ENCODE results near the gene PSMD6.

- TF ChIP-seq TAF1 (IDR thresholded peaks at IDR 0.05; ENCODE audit: low read depth) = no peak
- TF ChIP-seq USF1 (IDR thresholded peaks at IDR 0.05) = no peak
- no peak for TF ChIP-seq EGR1 (IDR thresholded peaks at IDR 0.05)
- TF ChIP-seq ZBTB7A (IDR thresholded peaks at IDR 0.05; ENCODE audit: low read depth) = no peak
- TF ChIP-seq EP300 (IDR thresholded peaks at IDR 0.05; ENCODE audit: borderline replicate concordance) = 0 out of 2 replicates have a peak, but pooled peaks have one; percentile 22
- peak; percentile 90 for TF ChIP-seq MAX (IDR thresholded peaks at IDR 0.05)
- TF ChIP-seq YY1 (IDR thresholded peaks at IDR 0.05; ENCODE audit: low read depth) = 0 out of 2 replicates have a peak, but pooled peaks have one; percentile 41
- peak; percentile 99 for TF ChIP-seq RAD21 (IDR thresholded peaks at IDR 0.05; ENCODE audit: low read depth)
- TF ChIP-seq CEBPB (IDR thresholded peaks at IDR 0.05) = no peak
- no peak for TF ChIP-seq CREB1 (IDR thresholded peaks at IDR 0.05; ENCODE audit: low read depth)
- TF ChIP-seq TCF12 (IDR thresholded peaks at IDR 0.05; ENCODE audit: low read depth) = no peak; the same call in 1 of the 2 replicates
- no peak for TF ChIP-seq REST (IDR thresholded peaks at IDR 0.05; ENCODE audit: low read depth)
Measured at GRCh38 chr3:64030741-64031140, 7.4 kb upstream of the PSMD6 start.
